ENCODE data around the gene RECQL5.
"Not testable (repeated sequence)": the region's sequence is repeated elsewhere in the genome, so short reads cannot be mapped to it uniquely, and the experiment has no call there.

RECQL5 gene

GRCh38 chr17:75592348-75593020 lies 74.5 kb downstream of the RECQL5 start:
- no peak for DNase-seq (ENCODE audit: low read depth)

DNA sequence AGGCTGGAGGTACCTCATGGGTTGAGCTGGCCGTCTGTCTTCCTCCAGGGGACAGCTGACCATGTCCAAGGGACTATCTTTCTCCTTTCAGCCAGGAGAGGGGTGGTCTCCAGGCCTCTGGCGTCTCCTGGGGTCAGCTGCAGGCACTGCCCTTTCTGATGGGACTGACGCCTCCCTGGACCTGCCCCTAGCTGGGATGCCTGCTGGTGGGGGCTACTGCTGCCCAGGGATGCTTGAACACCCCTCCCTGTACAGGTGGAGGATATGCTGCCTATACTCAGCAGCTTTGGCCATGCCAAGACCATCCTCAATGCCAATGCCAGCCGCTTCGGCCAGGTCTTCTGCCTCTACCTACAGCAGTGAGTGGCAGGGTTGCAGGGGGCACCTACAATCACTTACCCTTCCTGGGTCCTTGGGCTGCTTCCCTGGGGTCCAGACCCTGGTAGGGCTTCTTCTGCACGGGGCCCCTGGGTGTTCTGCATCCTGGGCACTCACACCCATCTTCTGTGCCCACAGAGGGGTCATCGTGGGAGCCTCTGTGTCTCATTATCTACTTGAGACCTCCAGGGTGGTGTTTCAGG lies 75.1 kb downstream of the RECQL5 start:
- DNase-seq (ENCODE audit: low read depth), result no peak

DNA sequence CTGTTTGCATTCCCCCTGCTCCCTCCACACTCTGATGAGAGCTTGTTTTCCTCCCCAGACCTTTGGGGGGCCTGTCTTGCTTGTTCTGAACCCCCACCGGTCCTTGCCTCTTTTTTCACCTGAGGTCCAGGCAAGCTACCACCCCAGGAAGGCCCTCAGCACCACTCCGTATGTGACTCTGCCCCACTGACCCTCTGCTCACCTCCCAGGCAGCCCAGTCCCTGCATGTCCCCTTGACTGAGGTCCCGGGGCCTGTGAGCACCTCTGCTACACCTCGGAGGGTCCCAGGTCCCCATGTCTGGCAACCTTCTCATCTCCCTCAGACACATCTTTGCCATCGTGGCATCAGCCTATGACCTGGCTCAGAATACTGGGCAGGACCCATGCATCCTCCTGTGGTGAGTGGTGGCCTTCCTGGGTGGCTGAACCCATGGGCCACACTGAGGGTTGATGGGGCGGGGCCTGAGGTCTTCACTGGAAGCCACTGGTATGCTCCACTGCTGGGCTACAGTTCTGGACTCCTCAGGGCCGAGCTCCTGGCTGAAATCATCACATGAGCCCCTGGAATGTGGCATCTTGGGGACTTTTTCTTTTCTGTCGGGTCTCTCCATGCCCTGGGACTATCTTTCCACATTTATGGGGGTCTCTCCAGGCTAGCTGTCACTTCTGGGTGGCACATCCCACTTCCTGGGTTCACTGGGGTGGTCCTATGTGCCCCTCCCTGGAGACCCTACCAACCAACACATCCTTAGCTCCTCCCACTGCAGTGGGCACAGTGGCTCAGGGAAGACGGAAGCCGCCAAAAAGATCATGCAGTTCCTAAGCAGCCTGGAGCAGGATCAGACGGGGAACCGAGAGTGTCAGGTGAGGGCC lies 75.9 kb downstream of the RECQL5 start:
- DNase-seq (ENCODE audit: low read depth), result no peak

DNA sequence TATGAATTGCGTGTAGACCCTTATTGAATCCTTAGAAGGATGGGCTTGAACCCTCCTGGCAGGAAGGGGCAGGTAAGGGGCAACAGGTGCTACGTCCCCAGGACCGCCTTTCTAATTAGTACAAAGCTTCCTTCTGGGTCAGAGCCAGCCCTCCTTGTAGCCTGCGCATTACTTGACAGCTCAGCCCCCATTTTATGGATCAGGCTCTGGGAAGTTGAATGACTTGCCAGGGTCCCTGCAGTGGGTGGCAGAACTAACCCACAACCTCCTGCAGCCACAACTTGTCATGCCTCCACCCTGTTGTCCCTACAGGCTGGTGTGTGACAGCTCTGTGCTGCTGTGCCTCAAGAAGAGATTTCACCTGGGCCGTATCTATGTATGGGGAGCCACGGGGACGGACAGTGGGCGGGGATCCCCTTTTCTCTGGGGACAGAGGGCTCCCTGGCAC lies 76.6 kb downstream of the RECQL5 start:
- no peak for DNase-seq (ENCODE audit: low read depth)

DNA sequence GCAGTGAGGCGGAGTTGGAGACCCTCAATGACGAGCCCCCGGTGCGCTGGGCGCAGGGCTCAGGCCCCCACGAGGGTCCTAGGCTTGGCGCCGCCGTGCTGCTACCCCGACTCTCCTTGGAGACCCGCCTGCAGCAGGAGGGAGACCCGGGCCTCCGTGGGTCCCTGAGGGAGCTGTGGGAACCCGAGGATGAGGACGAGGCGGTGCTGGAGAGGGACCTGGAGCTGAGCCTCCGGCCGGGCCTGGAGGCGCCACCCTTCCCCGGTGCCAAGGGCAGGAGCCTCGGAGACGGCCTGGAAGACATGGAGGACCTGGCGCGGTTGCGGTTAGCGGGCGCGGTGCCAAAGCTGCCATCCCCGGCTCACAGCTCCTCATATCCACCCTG lies 77.0 kb downstream of the RECQL5 start:
- DNase-seq (ENCODE audit: low read depth), result no peak

DNA sequence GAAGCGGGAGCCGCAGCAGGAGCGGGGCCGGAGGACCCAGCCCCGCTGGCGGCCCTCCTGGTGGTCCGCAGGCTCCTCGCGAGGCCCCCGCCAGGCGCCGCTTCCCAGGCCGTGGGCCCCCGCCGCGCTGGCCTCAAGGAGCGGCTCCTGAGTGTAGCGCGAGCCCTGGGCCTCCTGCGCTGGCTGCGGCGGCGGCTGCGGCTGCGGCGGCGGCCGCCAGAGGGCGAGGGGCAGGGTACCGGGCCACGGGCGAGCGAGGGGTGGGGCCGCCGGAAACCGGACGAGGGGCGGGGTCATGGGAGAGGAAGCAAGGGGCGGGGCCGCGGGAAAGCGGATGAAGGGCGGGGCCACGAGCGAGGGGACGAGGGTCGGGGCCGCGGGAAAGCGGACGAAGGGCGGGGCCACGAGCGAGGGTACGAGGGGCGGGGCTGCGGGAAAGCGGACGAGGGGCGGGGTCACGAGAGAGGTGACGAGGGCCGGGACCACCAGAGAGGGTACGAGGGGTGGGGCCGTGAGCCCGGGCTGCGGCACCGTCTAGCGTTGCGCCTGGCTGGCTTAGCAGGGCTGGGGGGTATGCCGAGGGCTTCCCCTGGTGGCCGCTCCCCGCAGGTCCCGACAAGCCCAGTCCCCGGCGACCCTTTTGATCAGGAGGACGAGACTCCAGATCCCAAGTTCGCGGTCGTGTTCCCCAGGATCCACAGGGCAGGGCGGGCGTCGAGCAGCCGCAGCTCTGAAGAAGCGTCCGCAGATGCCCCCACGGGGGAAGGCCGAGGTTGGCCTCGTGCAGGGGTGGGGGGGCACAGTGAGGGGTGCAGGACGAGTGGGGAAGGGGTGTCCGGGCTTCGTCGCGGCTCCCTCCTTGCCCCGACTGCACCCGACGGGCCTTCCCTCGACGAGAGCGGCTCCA lies 77.7 kb downstream of the RECQL5 start:
- DNase-seq (ENCODE audit: low read depth), result peak; percentile 64

DNA sequence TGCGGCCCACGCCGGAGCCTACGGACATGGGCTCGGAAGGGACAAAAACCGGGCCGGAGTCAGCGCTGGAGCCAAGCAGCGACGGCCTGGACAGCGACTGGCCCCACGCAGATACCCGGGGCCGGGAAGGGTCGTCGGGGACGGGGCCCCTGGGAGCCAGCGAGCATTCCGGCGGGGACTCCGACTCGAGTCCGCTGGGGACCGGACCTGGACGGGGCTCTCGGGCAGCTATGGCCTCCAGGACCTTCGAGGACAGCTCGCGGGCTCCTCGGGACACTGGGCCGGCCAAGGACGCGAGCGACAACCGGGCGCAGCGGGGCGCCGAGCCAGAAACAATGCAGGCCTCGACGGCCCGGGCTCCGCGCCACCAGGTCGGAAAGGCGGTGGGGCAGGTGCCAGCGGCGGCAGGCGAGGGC lies 78.3 kb downstream of the RECQL5 start:
- DNase-seq (ENCODE audit: low read depth), result no peak

DNA sequence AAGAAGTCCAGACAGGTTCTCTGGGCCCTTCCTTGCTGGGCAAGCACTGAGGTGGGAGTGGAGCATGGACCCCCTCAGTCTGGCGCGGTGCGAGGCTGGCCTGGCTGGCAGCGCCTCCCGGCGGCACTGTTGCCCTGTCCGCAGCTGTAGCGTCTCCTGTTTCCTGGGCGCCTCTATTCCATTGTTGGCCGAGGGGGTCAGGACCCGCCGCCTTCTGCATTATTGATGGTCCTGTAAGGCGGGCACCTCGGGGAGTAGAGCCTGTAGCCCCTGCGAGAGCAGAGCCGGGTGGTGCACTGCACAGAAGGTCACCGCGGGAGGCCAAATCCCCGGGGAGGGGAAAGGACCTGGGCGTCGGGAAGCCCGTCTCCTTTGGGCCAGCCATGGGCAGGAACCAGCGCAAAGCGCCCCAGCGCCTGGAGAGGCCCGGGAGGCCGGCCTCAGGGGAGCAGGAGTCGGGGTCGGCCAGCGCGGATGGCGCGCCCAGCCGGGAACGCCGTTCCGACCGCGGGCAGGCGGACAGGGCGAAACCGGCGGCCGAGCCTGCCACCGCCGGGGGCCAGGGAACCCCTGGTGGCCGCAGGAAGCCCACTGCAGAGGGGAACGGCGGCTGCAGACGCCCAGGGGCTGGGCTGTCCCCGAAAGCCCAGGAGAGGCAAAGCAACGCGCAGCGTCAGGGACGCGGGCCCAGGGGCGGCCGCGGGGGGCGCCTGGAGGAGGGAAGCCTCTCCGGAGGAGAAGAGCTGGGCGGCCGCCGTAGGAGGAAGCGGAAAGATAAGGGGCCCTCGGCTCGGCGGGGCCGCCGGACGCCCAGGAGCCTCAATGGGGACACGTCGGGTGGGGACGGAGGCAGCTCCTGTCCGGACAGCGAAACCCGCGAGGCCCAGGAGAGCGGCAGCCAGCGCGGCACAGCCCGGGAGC lies 79.0 kb downstream of the RECQL5 start, which contains the start of gene MYO15B:
Gene MYO15B, plus strand, starts transcription at position 126 of the 921 bp plus-strand sequence. Its CDS starts 258 bp downstream, at position 384.
- no peak for DNase-seq (ENCODE audit: low read depth)

DNA sequence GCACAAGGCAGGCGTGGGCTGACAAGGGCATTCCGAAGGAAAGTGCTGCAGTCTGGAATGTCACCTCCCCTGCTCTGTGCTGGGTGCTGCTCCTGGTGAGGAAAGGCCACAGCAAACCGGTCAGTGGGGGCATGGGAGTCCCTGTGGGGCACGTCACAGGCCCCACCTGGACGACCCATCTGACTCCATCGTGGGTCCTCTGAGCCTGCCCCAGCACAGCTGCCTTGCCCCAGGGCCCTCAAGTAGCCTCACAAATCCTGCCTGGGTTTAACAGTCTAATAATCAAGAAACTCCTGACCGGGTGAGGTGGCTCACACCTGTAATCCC lies 82.1 kb downstream of the RECQL5 start:
- no peak for DNase-seq (ENCODE audit: low read depth)

DNA sequence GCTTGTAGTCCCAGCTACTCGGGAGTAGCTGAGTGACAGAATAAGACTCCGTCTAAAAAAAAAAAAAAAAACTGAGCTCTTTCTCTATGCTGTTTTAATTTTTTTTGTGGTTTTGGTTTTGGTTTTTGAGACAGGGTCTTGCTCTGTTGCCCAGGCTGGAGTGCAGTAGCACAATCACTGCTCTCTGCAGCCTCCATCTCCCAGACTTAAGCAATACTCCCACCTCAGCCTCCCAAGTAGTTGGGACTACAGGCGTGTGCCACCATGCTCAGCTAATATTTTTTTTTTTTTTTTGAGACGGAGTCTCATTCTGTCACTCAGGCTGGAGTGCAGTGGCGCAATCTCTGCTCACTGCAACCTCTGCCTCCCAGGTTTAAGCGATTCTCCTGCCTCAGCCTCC lies 83.8 kb downstream of the RECQL5 start:
- not testable (repeated sequence) for DNase-seq (ENCODE audit: low read depth)

DNA sequence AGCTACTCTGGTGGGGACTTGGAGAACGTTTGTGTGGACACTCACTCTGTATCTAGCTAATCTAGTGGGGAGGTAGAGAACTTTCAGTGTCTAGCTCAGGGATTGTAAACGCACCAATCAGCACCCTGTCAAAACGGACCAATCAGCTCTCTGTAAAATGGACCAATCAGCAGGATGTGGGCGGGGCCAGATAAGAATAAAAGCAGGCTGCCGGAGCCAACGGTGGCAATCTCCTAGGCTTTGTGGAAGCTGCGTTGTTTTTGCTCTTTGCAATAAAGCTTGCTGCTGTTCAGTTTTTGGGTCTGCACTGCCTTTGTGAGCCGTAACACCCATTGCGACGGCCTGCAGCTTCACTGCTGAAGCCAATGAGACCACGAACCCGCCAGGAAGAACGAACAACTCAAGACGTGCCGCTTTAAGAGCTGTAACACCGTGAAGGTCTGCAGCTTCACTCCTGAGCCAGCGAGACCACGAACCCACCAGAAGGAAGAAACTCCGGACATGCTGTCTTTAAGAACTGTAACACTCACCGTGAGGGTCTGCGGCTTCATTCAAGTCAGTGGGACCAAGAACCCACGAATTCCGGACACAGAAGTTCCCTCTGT lies 85.7 kb downstream of the RECQL5 start:
- DNase-seq (ENCODE audit: low read depth), result not testable (repeated sequence)
